DOHH2 (cell line): Measurements from ENCODE around the gene SSC5D.

Experiments
- H3F3A ChIP-seq: fragments of 200-600 bp; sonication (generic), shearing (Covaris generic); 2 replicates; pipeline ENCODE4 v1.6.0; 2016; ENCODE audit warnings: antibody characterized with exemption, mild to moderate bottlenecking; ENCODE audit not compliant: control insufficient read depth, insufficient read depth
- H3K27ac ChIP-seq: fragments of 200-600 bp; sonication (generic); 2 replicates; pipeline ENCODE4 v1.5.1; 2014; ENCODE audit warnings: low read depth, mild to moderate bottlenecking, low read length, moderate library complexity
- H3K27me3 ChIP-seq: fragments of 200-600 bp; sonication (generic); 2 replicates; pipeline ENCODE4 v1.6.1; 2014; ENCODE audit warnings: mild to moderate bottlenecking, low read length, mixed read lengths; ENCODE audit not compliant: control insufficient read depth
- H3K36me3 ChIP-seq: fragments of 200-600 bp; sonication (generic); 2 replicates; pipeline ENCODE4 v1.6.1; 2014; ENCODE audit warnings: mild to moderate bottlenecking, low read length, moderate library complexity, mixed read lengths; ENCODE audit not compliant: control insufficient read depth
- H3K4me1 ChIP-seq: fragments of 200-600 bp; sonication (generic); 2 replicates; pipeline ENCODE4 v1.6.1; 2014; ENCODE audit warnings: mild to moderate bottlenecking, low read length, mixed read lengths; ENCODE audit not compliant: control insufficient read depth
- H3K4me2 ChIP-seq: fragments of 200-600 bp; sonication (generic); 2 replicates; pipeline ENCODE4 v1.6.0; 2014; ENCODE audit warnings: mild to moderate bottlenecking, low read length, moderate library complexity
- H3K4me3 ChIP-seq: fragments of 200-600 bp; sonication (generic); 2 replicates; pipeline ENCODE4 v1.5.1; 2014; ENCODE audit warnings: mild to moderate bottlenecking, low read length, mixed read lengths
- H3K79me2 ChIP-seq: fragments of 200-600 bp; sonication (generic); 2 replicates; pipeline ENCODE4 v1.6.1; 2014; ENCODE audit warnings: mild to moderate bottlenecking, low read length, mixed read lengths; ENCODE audit not compliant: control insufficient read depth
- H3K9me2 ChIP-seq: fragments of 200-600 bp; sonication (generic); replicated peaks from 2 replicates; pipeline ENCODE4 v1.6.1; 2014; ENCODE audit warnings: mild to moderate bottlenecking, low read length, mixed read lengths; ENCODE audit not compliant: control insufficient read depth
- H3K9me3 ChIP-seq: fragments of 200-600 bp; sonication (generic); 2 replicates; pipeline ENCODE4 v1.6.1; 2014; ENCODE audit warnings: antibody characterized with exemption, low read length, mixed read lengths; ENCODE audit not compliant: control insufficient read depth, insufficient read depth
- H4K20me1 ChIP-seq: fragments of 200-600 bp; sonication (generic); 2 replicates; pipeline ENCODE4 v1.6.0; 2014; ENCODE audit warnings: low read depth, mild to moderate bottlenecking, antibody characterized with exemption, low read length, moderate library complexity; ENCODE audit not compliant: control insufficient read depth, insufficient read depth
- CTCF ChIP-seq: fragments of 200-600 bp; sonication (generic); IDR thresholded peaks from one replicate; pipeline ENCODE4 v1.5.1; 2014; ENCODE audit warnings: antibody characterized with exemption, mild to moderate bottlenecking, low read depth, low read length; ENCODE audit not compliant: poor library complexity, severe bottlenecking
- EZH2phosphoT487 ChIP-seq: fragments of 200-600 bp; sonication (generic); IDR thresholded peaks from 2 replicates; pipeline ENCODE4 v1.6.1; 2017; ENCODE audit warnings: borderline replicate concordance, mild to moderate bottlenecking, antibody characterized with exemption, low read length, moderate library complexity, mixed read lengths

SSC5D gene

GRCh38 chr19:55481148-55481793, 7.0 kb upstream of the SSC5D start:
- no peak overlapping the region for H3K4me2 ChIP-seq
- H3K9me2 ChIP-seq, result no peaks in the 10 kb centered on the region
- TF ChIP-seq CTCF (no peak), EZH2phosphoT487 (no peak)
- no peaks in the 10 kb centered on the region for H4K20me1 ChIP-seq
- peaks cover 5% of the 10 kb centered on the region for H3K36me3 ChIP-seq
- peaks cover 28% of the 10 kb centered on the region for H3K79me2 ChIP-seq
- no peak overlapping the region for H3K27ac ChIP-seq
- no peak overlapping the region for H3K4me3 ChIP-seq
- H3K4me1 ChIP-seq, result peaks cover 28% of the 10 kb centered on the region
- H3K27me3 ChIP-seq, result no peaks in the 10 kb centered on the region
- no peaks in the 10 kb centered on the region for H3K9me3 ChIP-seq
- no peaks in the 10 kb centered on the region for H3F3A ChIP-seq

DNA sequence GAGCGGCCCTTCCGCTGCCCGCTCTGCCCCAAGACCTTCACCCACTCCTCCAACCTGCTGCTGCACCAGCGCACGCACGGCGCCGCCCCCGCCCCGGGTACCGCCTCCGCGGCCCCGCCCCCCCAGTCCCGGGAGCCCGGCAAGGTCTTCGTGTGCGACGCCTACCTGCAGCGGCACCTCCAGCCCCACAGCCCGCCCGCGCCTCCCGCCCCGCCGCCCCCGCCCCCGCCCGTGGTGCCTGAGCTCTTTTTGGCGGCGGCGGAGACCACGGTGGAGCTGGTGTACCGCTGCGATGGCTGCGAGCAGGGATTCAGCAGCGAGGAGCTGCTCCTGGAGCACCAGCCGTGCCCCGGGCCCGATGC, 6.5 kb upstream of the SSC5D start:
- H4K20me1 ChIP-seq, result no peaks in the 10 kb centered on the region
- no peak overlapping the region for H3K4me3 ChIP-seq
- no peaks in the 10 kb centered on the region for H3K27me3 ChIP-seq
- peaks cover 28% of the 10 kb centered on the region for H3K4me1 ChIP-seq
- peaks cover 28% of the 10 kb centered on the region for H3K79me2 ChIP-seq
- no peaks in the 10 kb centered on the region for H3K9me2 ChIP-seq
- no peak overlapping the region for H3K4me2 ChIP-seq
- no peak for TF ChIP-seq CTCF
- TF ChIP-seq EZH2phosphoT487, result no peak
- no peaks in the 10 kb centered on the region for H3K9me3 ChIP-seq
- H3K36me3 ChIP-seq, result peaks cover 5% of the 10 kb centered on the region
- no peaks in the 10 kb centered on the region for H3F3A ChIP-seq
- H3K27ac ChIP-seq, result no peak overlapping the region

DNA sequence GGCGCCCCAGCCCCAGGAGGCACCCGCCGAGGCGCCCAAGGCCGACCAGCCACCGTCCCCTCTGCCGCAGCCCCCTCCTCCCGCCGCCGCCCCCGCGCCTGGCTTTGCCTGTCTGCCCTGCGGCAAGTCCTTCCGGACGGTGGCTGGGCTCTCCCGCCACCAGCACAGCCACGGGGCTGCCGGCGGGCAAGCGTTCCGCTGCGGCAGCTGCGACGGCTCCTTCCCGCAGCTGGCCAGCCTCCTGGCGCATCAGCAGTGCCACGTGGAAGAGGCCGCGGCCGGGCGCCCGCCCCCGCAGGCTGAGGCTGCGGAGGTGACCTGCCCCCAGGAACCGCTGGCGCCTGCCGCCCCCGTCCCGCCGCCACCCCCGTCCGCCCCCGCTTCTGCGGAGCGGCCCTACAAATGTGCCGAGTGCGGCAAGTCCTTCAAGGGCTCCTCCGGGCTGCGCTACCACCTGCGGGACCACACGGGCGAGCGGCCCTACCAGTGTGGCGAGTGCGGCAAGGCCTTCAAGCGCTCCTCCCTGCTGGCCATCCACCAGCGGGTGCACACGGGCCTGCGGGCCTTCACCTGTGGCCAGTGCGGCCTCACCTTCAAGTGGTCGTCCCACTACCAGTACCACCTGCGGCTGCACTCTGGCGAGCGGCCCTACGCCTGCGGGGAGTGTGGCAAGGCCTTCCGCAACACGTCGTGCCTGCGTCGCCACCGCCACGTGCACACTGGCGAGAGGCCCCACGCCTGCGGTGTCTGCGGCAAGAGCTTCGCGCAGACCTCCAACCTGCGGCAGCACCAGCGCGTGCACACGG, 5.9 kb upstream of the SSC5D start:
- Histone ChIP-seq H3K36me3 (peaks cover 5% of the 10 kb centered on the region), H3K4me3 (no peak overlapping the region), H4K20me1 (no peaks in the 10 kb centered on the region), H3K4me1 (peaks cover 28% of the 10 kb centered on the region), H3K4me2 (no peak overlapping the region), H3F3A (no peaks in the 10 kb centered on the region; the same call in 1 of the 2 replicates), H3K27me3 (no peaks in the 10 kb centered on the region), H3K9me2 (no peaks in the 10 kb centered on the region), H3K79me2 (peaks cover 28% of the 10 kb centered on the region), H3K27ac (no peak overlapping the region), H3K9me3 (no peaks in the 10 kb centered on the region)
- TF ChIP-seq CTCF (no peak), EZH2phosphoT487 (no peak)
